ENCODE results near the gene MDFIC.

MDFIC gene

GRCh38 chr7:115007751-115008150 lies 85.9 kb downstream of the MDFIC start:
- Histone ChIP-seq H3K9me3 (ENCODE audit: control insufficient read depth, low read length) (no peaks in the 10 kb centered on the region), H3K4me1 (ENCODE audit: control insufficient read depth, insufficient read depth, low read length) (peaks cover 22% of the 10 kb centered on the region), H3K4me3 (ENCODE audit: insufficient read depth, low read depth, low read length) (no peak overlapping the region), H3K27ac (ENCODE audit: insufficient read depth, low read depth, low read length, poor library complexity, severe bottlenecking) (no peak overlapping the region), H3K36me3 (ENCODE audit: control insufficient read depth, insufficient read depth, low read length) (no peaks in the 10 kb centered on the region), H3K27me3 (ENCODE audit: control insufficient read depth, insufficient read depth, low read length, poor library complexity, severe bottlenecking) (no peaks in the 10 kb centered on the region)
- WGBS, 2 experiments = 82 to 87% methylated on average over 6 to 7 of the region's 7 CpGs

GRCh38 chr7:115008465-115009114 lies 86.7 kb downstream of the MDFIC start:
- Histone ChIP-seq H3K4me1 (ENCODE audit: control insufficient read depth, insufficient read depth, low read length) (peaks cover 20% of the 10 kb centered on the region), H3K36me3 (ENCODE audit: control insufficient read depth, insufficient read depth, low read length) (no peaks in the 10 kb centered on the region), H3K9me3 (ENCODE audit: control insufficient read depth, low read length) (no peaks in the 10 kb centered on the region), H3K27ac (ENCODE audit: insufficient read depth, low read depth, low read length, poor library complexity, severe bottlenecking) (no peak overlapping the region), H3K4me3 (ENCODE audit: insufficient read depth, low read depth, low read length) (no peak overlapping the region), H3K27me3 (ENCODE audit: control insufficient read depth, insufficient read depth, low read length, poor library complexity, severe bottlenecking) (no peaks in the 10 kb centered on the region)
- WGBS, 2 experiments = 85 to 87% methylated on average over 8 of the region's 8 CpGs

- Histone ChIP-seq H3K4me1 (ENCODE audit: control insufficient read depth, insufficient read depth, low read length) (peaks cover 20% of the 10 kb centered on the region), H3K27me3 (ENCODE audit: control insufficient read depth, insufficient read depth, low read length, poor library complexity, severe bottlenecking) (no peaks in the 10 kb centered on the region), H3K36me3 (ENCODE audit: control insufficient read depth, insufficient read depth, low read length) (no peaks in the 10 kb centered on the region), H3K4me3 (ENCODE audit: insufficient read depth, low read depth, low read length) (no peak overlapping the region), H3K27ac (ENCODE audit: insufficient read depth, low read depth, low read length, poor library complexity, severe bottlenecking) (no peak overlapping the region), H3K9me3 (ENCODE audit: control insufficient read depth, low read length) (no peaks in the 10 kb centered on the region)
- 57 to 75% methylated on average over 1 to 3 of the region's 3 CpGs for WGBS, 2 experiments
These were observed 87.2 kb downstream of the MDFIC start for GRCh38 chr7:115009139-115009538.

GRCh38 chr7:115009736-115010440 lies 88.0 kb downstream of the MDFIC start:
- Histone ChIP-seq H3K4me1 (ENCODE audit: control insufficient read depth, insufficient read depth, low read length) (peaks cover 20% of the 10 kb centered on the region), H3K9me3 (ENCODE audit: control insufficient read depth, low read length) (no peaks in the 10 kb centered on the region), H3K36me3 (ENCODE audit: control insufficient read depth, insufficient read depth, low read length) (no peaks in the 10 kb centered on the region), H3K27me3 (ENCODE audit: control insufficient read depth, insufficient read depth, low read length, poor library complexity, severe bottlenecking) (no peaks in the 10 kb centered on the region), H3K27ac (ENCODE audit: insufficient read depth, low read depth, low read length, poor library complexity, severe bottlenecking) (no peak overlapping the region), H3K4me3 (ENCODE audit: insufficient read depth, low read depth, low read length) (no peak overlapping the region)
- WGBS, 2 experiments = 94% methylated on average over 1 of the region's 1 CpG; no CpG with 5 or more reads in 1 of the 2 experiments

- Histone ChIP-seq H3K27ac (ENCODE audit: insufficient read depth, low read depth, low read length, poor library complexity, severe bottlenecking) (no peak overlapping the region), H3K4me1 (ENCODE audit: control insufficient read depth, insufficient read depth, low read length) (peaks cover 20% of the 10 kb centered on the region), H3K4me3 (ENCODE audit: insufficient read depth, low read depth, low read length) (no peak overlapping the region), H3K36me3 (ENCODE audit: control insufficient read depth, insufficient read depth, low read length) (no peaks in the 10 kb centered on the region), H3K9me3 (ENCODE audit: control insufficient read depth, low read length) (no peaks in the 10 kb centered on the region), H3K27me3 (ENCODE audit: control insufficient read depth, insufficient read depth, low read length, poor library complexity, severe bottlenecking) (no peaks in the 10 kb centered on the region)
- no CpG with 5 or more reads among the region's 1 CpG for WGBS, 2 experiments
These were observed 88.5 kb downstream of the MDFIC start for GRCh38 chr7:115010441-115010820.

- Histone ChIP-seq H3K36me3 (ENCODE audit: control insufficient read depth, insufficient read depth, low read length) (no peaks in the 10 kb centered on the region), H3K27ac (ENCODE audit: insufficient read depth, low read depth, low read length, poor library complexity, severe bottlenecking) (no peak overlapping the region), H3K4me3 (ENCODE audit: insufficient read depth, low read depth, low read length) (no peak overlapping the region), H3K4me1 (ENCODE audit: control insufficient read depth, insufficient read depth, low read length) (peaks cover 5% of the 10 kb centered on the region), H3K9me3 (ENCODE audit: control insufficient read depth, low read length) (no peaks in the 10 kb centered on the region), H3K27me3 (ENCODE audit: control insufficient read depth, insufficient read depth, low read length, poor library complexity, severe bottlenecking) (no peaks in the 10 kb centered on the region)
- WGBS, 2 experiments = 89 to 94% methylated on average over 3 of the region's 3 CpGs
These were observed 92.0 kb downstream of the MDFIC start for GRCh38 chr7:115013886-115014285.

GRCh38 chr7:115014794-115015193 lies 92.9 kb downstream of the MDFIC start:
- H3K4me3 ChIP-seq (ENCODE audit: insufficient read depth, low read depth, low read length) = no peak overlapping the region
- 88 to 100% methylated on average over 1 of the region's 1 CpG for WGBS, 2 experiments
- no peak overlapping the region for H3K27ac ChIP-seq (ENCODE audit: insufficient read depth, low read depth, low read length, poor library complexity, severe bottlenecking)
- H3K9me3 ChIP-seq (ENCODE audit: control insufficient read depth, low read length) = no peaks in the 10 kb centered on the region
- no peaks in the 10 kb centered on the region for H3K27me3 ChIP-seq (ENCODE audit: control insufficient read depth, insufficient read depth, low read length, poor library complexity, severe bottlenecking)
- peaks cover under 1% of the 10 kb centered on the region for H3K4me1 ChIP-seq (ENCODE audit: control insufficient read depth, insufficient read depth, low read length)
- H3K36me3 ChIP-seq (ENCODE audit: control insufficient read depth, insufficient read depth, low read length) = no peaks in the 10 kb centered on the region

- H3K27me3 ChIP-seq (ENCODE audit: control insufficient read depth, insufficient read depth, low read length, poor library complexity, severe bottlenecking) = no peaks in the 10 kb centered on the region
- no peaks in the 10 kb centered on the region for H3K9me3 ChIP-seq (ENCODE audit: control insufficient read depth, low read length)
- no peaks in the 10 kb centered on the region for H3K36me3 ChIP-seq (ENCODE audit: control insufficient read depth, insufficient read depth, low read length)
- H3K4me3 ChIP-seq (ENCODE audit: insufficient read depth, low read depth, low read length) = no peak overlapping the region
- no peak overlapping the region for H3K27ac ChIP-seq (ENCODE audit: insufficient read depth, low read depth, low read length, poor library complexity, severe bottlenecking)
- WGBS, 2 experiments = 83 to 87% methylated on average over 4 of the region's 4 CpGs
- H3K4me1 ChIP-seq (ENCODE audit: control insufficient read depth, insufficient read depth, low read length) = no peaks in the 10 kb centered on the region
These were observed 93.7 kb downstream of the MDFIC start for GRCh38 chr7:115015619-115016018.

GRCh38 chr7:115019882-115020605 lies 98.2 kb downstream of the MDFIC start:
- H3K9me3 ChIP-seq (ENCODE audit: control insufficient read depth, low read length) = no peaks in the 10 kb centered on the region

GRCh38 chr7:115023219-115023618 lies 101.3 kb downstream of the MDFIC start:
- WGBS, 2 experiments = 93 to 95% methylated on average over 6 of the region's 6 CpGs
- no peaks in the 10 kb centered on the region for H3K4me1 ChIP-seq (ENCODE audit: control insufficient read depth, insufficient read depth, low read length)
- H3K36me3 ChIP-seq (ENCODE audit: control insufficient read depth, insufficient read depth, low read length) = no peaks in the 10 kb centered on the region
- no peaks in the 10 kb centered on the region for H3K27me3 ChIP-seq (ENCODE audit: control insufficient read depth, insufficient read depth, low read length, poor library complexity, severe bottlenecking)
- H3K27ac ChIP-seq (ENCODE audit: insufficient read depth, low read depth, low read length, poor library complexity, severe bottlenecking) = no peak overlapping the region
- H3K4me3 ChIP-seq (ENCODE audit: insufficient read depth, low read depth, low read length) = no peak overlapping the region
- no peaks in the 10 kb centered on the region for H3K9me3 ChIP-seq (ENCODE audit: control insufficient read depth, low read length)

More at GRCh38 chr7:115019882-115020605, 98.2 kb downstream of the MDFIC start:
- Histone ChIP-seq H3K36me3 (ENCODE audit: control insufficient read depth, insufficient read depth, low read length) (no peaks in the 10 kb centered on the region), H3K27ac (ENCODE audit: insufficient read depth, low read depth, low read length, poor library complexity, severe bottlenecking) (no peak overlapping the region), H3K4me3 (ENCODE audit: insufficient read depth, low read depth, low read length) (no peak overlapping the region), H3K4me1 (ENCODE audit: control insufficient read depth, insufficient read depth, low read length) (no peaks in the 10 kb centered on the region), H3K27me3 (ENCODE audit: control insufficient read depth, insufficient read depth, low read length, poor library complexity, severe bottlenecking) (no peaks in the 10 kb centered on the region)
- 92 to 93% methylated on average over 3 of the region's 4 CpGs for WGBS, 2 experiments

Measured in ectodermal cell (in vitro differentiated cells).